GM12878 (cell line): ENCODE data around the gene GAPDHS. TPM values are rescaled to one million over a fixed set of nuclear protein-coding genes. Genes with fewer than 3 reads are reported as not detected.

Experiments
- ATF7 ChIP-seq: fragments of 450-650 bp; IDR thresholded peaks from 2 replicates; pipeline ENCODE4 v1.6.1; 2016; ENCODE audit warnings: low read depth, mild to moderate bottlenecking
- E4F1 ChIP-seq: fragments of 450-650 bp; IDR thresholded peaks from 2 replicates; pipeline ENCODE4 v1.6.1; 2018; ENCODE audit warnings: borderline replicate concordance, mild to moderate bottlenecking; ENCODE audit not compliant: partially characterized antibody
- EGR1 ChIP-seq, 2 experiments: IDR thresholded peaks; 1 replicate in 1 of 2; 2 replicates in 1 of 2; pipeline ENCODE4 v1.6.1; 2011 to 2012; ENCODE audit warnings: low read depth in 2 of 2, low read length in 2 of 2, borderline replicate concordance in 1 of 2, mild to moderate bottlenecking in 1 of 2, moderate library complexity in 1 of 2
- EZH2 ChIP-seq: IDR thresholded peaks from 2 replicates; pipeline ENCODE4 v1.6.1; 2012; ENCODE audit warnings: low read depth, mild to moderate bottlenecking, control low read depth, inconsistent platforms, low read length, borderline replicate concordance; ENCODE audit not compliant: control insufficient read depth
- HSF1 ChIP-seq: fragments of 150-350 bp; IDR thresholded peaks from 2 replicates; pipeline ENCODE4 v1.6.1; 2014; ENCODE audit warnings: mild to moderate bottlenecking, low read depth, low read length
- KLF5 ChIP-seq: fragments of 450-650 bp; IDR thresholded peaks from 2 replicates; pipeline ENCODE4 v1.6.1; 2014; ENCODE audit warnings: mild to moderate bottlenecking; ENCODE audit not compliant: partially characterized antibody
- MEF2A ChIP-seq: IDR thresholded peaks from 2 replicates; pipeline ENCODE4 v1.6.1; 2011; ENCODE audit warnings: low read depth, mild to moderate bottlenecking, low read length, moderate library complexity; ENCODE audit not compliant: insufficient read depth
- RAD21 ChIP-seq: IDR thresholded peaks from 2 replicates; pipeline ENCODE4 v1.6.1; 2011; ENCODE audit warnings: mild to moderate bottlenecking, low read depth, low read length, moderate library complexity; ENCODE audit not compliant: insufficient read depth
- SKIL ChIP-seq: fragments of 450-650 bp; IDR thresholded peaks from 2 replicates; pipeline ENCODE4 v1.6.1; 2017; ENCODE audit warnings: mild to moderate bottlenecking, low read depth, inconsistent platforms; ENCODE audit not compliant: poor library complexity, severe bottlenecking
- polyA plus RNA-seq, 11 experiments: library from polyadenylated mRNA; depleted of rRNA in 4 of 11; unstranded in 6 of 11; stranded (reverse) in 5 of 11; fragments of >200 nt; fragmentation: Nextera tagmentation in 4 of 11; fragmentation: Illumina TruSeq in 1 of 11; extraction: Ambion mirVana in 4 of 11; extraction: Trizol in 1 of 11; gene quantifications; 1 replicate in 1 of 11; 2 replicates in 10 of 11; pipeline versions ENCODE4 v1.2.1 to v1.2.3, GENCODE V29; 2011 to 2016; ENCODE audit warnings: inconsistent platforms in 2 of 11, missing spikeins in 2 of 11, low read depth in 1 of 11
- total RNA-seq, 4 experiments: library from RNA; depleted of rRNA in 3 of 4; stranded (reverse); fragments of >200 nt in 3 of 4; fragmentation: Illumina TruSeq in 1 of 4; extraction: Trizol in 1 of 4; gene quantifications; 2 replicates each; pipeline versions ENCODE4 v1.2.1 to v1.2.3, GENCODE V29; 2013 to 2021

The GAPDHS gene
- total and polyA plus RNA-seq, 10 of the 15 experiments (the other 5 are each of a cell fraction or from before 2014, with no cell fraction given), result 0.08 TPM; not detected in 9

GRCh38 chr19:35569281-35569781, 36.1 kb downstream of the GAPDHS start (continued):
- TF ChIP-seq EZH2, result no peak
- TF ChIP-seq KLF5, result no peak
- no peak for TF ChIP-seq EGR1 (IDR thresholded peaks at IDR 0.05; ENCODE audit: borderline replicate concordance in 1 of 2, low read depth in 2 of 2, low read length in 2 of 2)
- TF ChIP-seq MEF2A, result no peak
- no peak for TF ChIP-seq RAD21
- TF ChIP-seq E4F1, result no peak
- TF ChIP-seq ATF7, result no peak
- TF ChIP-seq SKIL, result no peak
- no peak for TF ChIP-seq HSF1
- TF ChIP-seq, all 136 proteins: peak for 0
